Mesothelial cell of epicardium (in vitro differentiated cells): ENCODE data around the gene NEDD9. TPM values are rescaled to one million over a fixed set of nuclear protein-coding genes. Genes with fewer than 3 reads are reported as not detected.

ENCODE experiments used
- DNase-seq, 2 experiments: peaks; one replicate each; pipeline ENCODE4 v3.0.0; 2021; ENCODE audit warnings: low spot score in 2 of 2; ENCODE audit not compliant: unreplicated experiment in 2 of 2
- H3K27ac Mint-ChIP-seq: 2 replicates; pipeline ENCODE4 v1.8.0; 2021; ENCODE audit warnings: mixed read lengths
- H3K27me3 Mint-ChIP-seq: 2 replicates; pipeline ENCODE4 v1.8.0; 2021; ENCODE audit warnings: low read depth, mixed read lengths
- H3K36me3 Mint-ChIP-seq: 2 replicates; pipeline ENCODE4 v1.8.0; 2021; ENCODE audit warnings: mixed read lengths
- H3K4me1 Mint-ChIP-seq: 2 replicates; pipeline ENCODE4 v1.8.0; 2021; ENCODE audit warnings: mixed read lengths
- H3K4me3 Mint-ChIP-seq: 2 replicates; pipeline ENCODE4 v1.8.0; 2021; ENCODE audit warnings: mild to moderate bottlenecking, moderate library complexity, mixed read lengths
- H3K9me3 Mint-ChIP-seq: 2 replicates; pipeline ENCODE4 v1.8.0; 2021; ENCODE audit warnings: mixed read lengths
- CTCF ChIP-seq: fragments of 200-600 bp; sonication (generic); IDR thresholded peaks from one replicate; pipeline ENCODE4 v1.5.0; 2021; ENCODE audit warnings: antibody characterized with exemption; ENCODE audit not compliant: unreplicated experiment
- total RNA-seq: library from RNA; stranded (reverse); gene quantifications from 3 replicates; pipeline ENCODE4 v1.2.1, GENCODE V29; 2021

Gene NEDD9
- total RNA-seq, 1 donor from 2014 or later, result 28.6 TPM

- Mint-ChIP-seq H3K27ac (no peak overlapping the region), H3K9me3 (no peaks in the 10 kb centered on the region), H3K4me1 (peaks cover 38% of the 10 kb centered on the region), H3K36me3 (no peaks in the 10 kb centered on the region), H3K4me3 (no peak overlapping the region), H3K27me3 (no peaks in the 10 kb centered on the region)
- no peak for DNase-seq
- TF ChIP-seq CTCF, result no peak
These were observed 3.7 kb upstream of the NEDD9 start for GRCh38 chr6:11236076-11236750.

GRCh38 chr6:11235062-11235461 lies 2.6 kb upstream of the NEDD9 start:
- H3K4me1 Mint-ChIP-seq, result peaks cover 49% of the 10 kb centered on the region

GRCh38 chr6:11233673-11234573 lies 1.5 kb upstream of the NEDD9 start:
- DNase-seq, result no peak
- Mint-ChIP-seq H3K27me3 (no peaks in the 10 kb centered on the region), H3K4me1 (peaks cover 58% of the 10 kb centered on the region), H3K4me3 (peak overlapping the region; percentile 85), H3K9me3 (no peaks in the 10 kb centered on the region), H3K36me3 (no peaks in the 10 kb centered on the region), H3K27ac (peak overlapping the region; percentile 97)
- no peak for TF ChIP-seq CTCF

More at GRCh38 chr6:11235062-11235461, 2.6 kb upstream of the NEDD9 start:
- Mint-ChIP-seq H3K36me3 (no peaks in the 10 kb centered on the region), H3K9me3 (no peaks in the 10 kb centered on the region), H3K27ac (no peak overlapping the region), H3K4me3 (no peak overlapping the region), H3K27me3 (no peaks in the 10 kb centered on the region)
- TF ChIP-seq CTCF, result no peak
- DNase-seq, result no peak

- Mint-ChIP-seq H3K9me3 (no peaks in the 10 kb centered on the region), H3K4me1 (peaks cover 63% of the 10 kb centered on the region), H3K36me3 (no peaks in the 10 kb centered on the region), H3K27ac (peak overlapping the region; percentile 97), H3K27me3 (no peaks in the 10 kb centered on the region), H3K4me3 (peak overlapping the region; percentile 85)
- TF ChIP-seq CTCF, result no peak
- DNase-seq, result no peak
These were observed 530 bp upstream of the NEDD9 start for GRCh38 chr6:11232770-11233626.

- peaks cover 67% of the 10 kb centered on the region for H3K4me1 Mint-ChIP-seq
- H3K9me3 Mint-ChIP-seq, result peaks cover 4% of the 10 kb centered on the region
- H3K36me3 Mint-ChIP-seq, result peaks cover 4% of the 10 kb centered on the region
- no peak for TF ChIP-seq CTCF
- peak overlapping the region; percentile 97 for H3K27ac Mint-ChIP-seq
- DNase-seq, result no peak
- peak overlapping the region; percentile 85 for H3K4me3 Mint-ChIP-seq
- no peaks in the 10 kb centered on the region for H3K27me3 Mint-ChIP-seq
These were observed 790 bp downstream of the NEDD9 start for GRCh38 chr6:11231564-11232192.
